GM19468 (cell line): ENCODE measurements around the gene MRGPRX3.
"Not testable (repeated sequence)": the region's sequence is repeated elsewhere in the genome, so short reads cannot be mapped to it uniquely, and the experiment has no call there.

Source experiments
- ATAC-seq: cut with Tn5 transposase; IDR thresholded peaks from one replicate; pipeline ENCODE4 v1.9.1; 2021; ENCODE audit warnings: mild to moderate bottlenecking, moderate library complexity, moderate number of reproducible peaks; ENCODE audit not compliant: unreplicated experiment; ENCODE audit errors: extremely low read depth

The MRGPRX3 gene

GRCh38 chr11:18132341-18132740 lies at the start of gene MRGPRX3:
MRGPRX3 (plus strand) TSS chr11:18132571; CDS start chr11:18137203, 4,632 bp downstream.
- ATAC-seq: no peak

GRCh38 chr11:18088366-18088765 lies 44.0 kb upstream of the MRGPRX3 start:
- ATAC-seq: no peak

GRCh38 chr11:18088966-18089365 lies 43.4 kb upstream of the MRGPRX3 start:
- no peak for ATAC-seq

- ATAC-seq: no peak
These were observed 40.6 kb upstream of the MRGPRX3 start for GRCh38 chr11:18091731-18092130.

GRCh38 chr11:18093959-18094358 lies 38.4 kb upstream of the MRGPRX3 start:
- ATAC-seq: no peak

- ATAC-seq: no peak
These were observed 31.3 kb upstream of the MRGPRX3 start for GRCh38 chr11:18100926-18101656.

GRCh38 chr11:18105086-18105801 lies 27.1 kb upstream of the MRGPRX3 start:
- no peak for ATAC-seq

- peak; percentile 77 for ATAC-seq
These were observed 26.4 kb upstream of the MRGPRX3 start, which contains the start of gene SAAL1 for GRCh38 chr11:18105802-18106574. SAAL1 (minus strand) TSS chr11:18106082; CDS start chr11:18106041, 41 bp downstream.

GRCh38 chr11:18106688-18107087 lies 25.7 kb upstream of the MRGPRX3 start:
- no peak for ATAC-seq

GRCh38 chr11:18108254-18108653 lies 24.1 kb upstream of the MRGPRX3 start:
- no peak for ATAC-seq

- ATAC-seq: no peak
These were observed 21.4 kb upstream of the MRGPRX3 start for GRCh38 chr11:18111005-18111404.

- peak; percentile 85 for ATAC-seq
These were observed 16.8 kb upstream of the MRGPRX3 start for GRCh38 chr11:18115360-18116127.

GRCh38 chr11:18121331-18121828 lies 11.0 kb upstream of the MRGPRX3 start:
- not testable (repeated sequence) for ATAC-seq

GRCh38 chr11:18131115-18131514 lies 1.3 kb upstream of the MRGPRX3 start:
- ATAC-seq: not testable (repeated sequence)

GRCh38 chr11:18135308-18135707 lies 2.9 kb downstream of the MRGPRX3 start:
- no peak for ATAC-seq

GRCh38 chr11:18137186-18137800 lies 4.9 kb downstream of the MRGPRX3 start:
- ATAC-seq: no peak

- ATAC-seq: no peak
These were observed 7.8 kb downstream of the MRGPRX3 start for GRCh38 chr11:18140145-18140544.

- no peak for ATAC-seq
These were observed 11.9 kb downstream of the MRGPRX3 start for GRCh38 chr11:18144243-18144642.

GRCh38 chr11:18145025-18145424 lies 12.7 kb downstream of the MRGPRX3 start:
- no peak for ATAC-seq
